NOMO-1 (cell line): ENCODE results near the gene DEGS1.

Experiments used
- DNase-seq, 2 experiments: peaks; one replicate each; lab custom pipeline; 2025; ENCODE audit not compliant: unreplicated experiment in 2 of 2; lab: John Stamatoyannopoulos, UW

DEGS1 gene

DNA sequence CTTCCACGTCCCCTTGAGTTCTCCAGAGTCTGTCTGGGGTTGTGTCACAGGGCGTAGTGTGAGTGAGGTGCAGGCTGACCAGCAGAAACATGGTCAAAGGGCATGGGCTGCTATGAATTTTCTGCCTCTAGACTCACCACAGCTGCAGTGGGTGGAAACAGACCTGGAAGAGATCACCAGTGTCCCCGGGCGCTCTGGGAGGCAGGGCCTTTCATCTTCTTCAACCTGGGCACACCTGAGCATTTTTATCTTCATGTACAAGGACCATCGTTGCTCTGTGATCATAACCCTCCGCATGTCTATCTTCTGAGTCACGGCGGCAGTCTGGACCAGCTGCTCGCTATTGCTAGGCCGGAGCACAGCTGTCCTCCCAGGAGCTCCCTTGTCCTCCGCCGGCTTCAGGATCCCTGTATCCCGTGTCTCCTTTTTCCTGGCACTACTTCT, 29.6 kb downstream of the DEGS1 start:
- DNase-seq: no peak

DNA sequence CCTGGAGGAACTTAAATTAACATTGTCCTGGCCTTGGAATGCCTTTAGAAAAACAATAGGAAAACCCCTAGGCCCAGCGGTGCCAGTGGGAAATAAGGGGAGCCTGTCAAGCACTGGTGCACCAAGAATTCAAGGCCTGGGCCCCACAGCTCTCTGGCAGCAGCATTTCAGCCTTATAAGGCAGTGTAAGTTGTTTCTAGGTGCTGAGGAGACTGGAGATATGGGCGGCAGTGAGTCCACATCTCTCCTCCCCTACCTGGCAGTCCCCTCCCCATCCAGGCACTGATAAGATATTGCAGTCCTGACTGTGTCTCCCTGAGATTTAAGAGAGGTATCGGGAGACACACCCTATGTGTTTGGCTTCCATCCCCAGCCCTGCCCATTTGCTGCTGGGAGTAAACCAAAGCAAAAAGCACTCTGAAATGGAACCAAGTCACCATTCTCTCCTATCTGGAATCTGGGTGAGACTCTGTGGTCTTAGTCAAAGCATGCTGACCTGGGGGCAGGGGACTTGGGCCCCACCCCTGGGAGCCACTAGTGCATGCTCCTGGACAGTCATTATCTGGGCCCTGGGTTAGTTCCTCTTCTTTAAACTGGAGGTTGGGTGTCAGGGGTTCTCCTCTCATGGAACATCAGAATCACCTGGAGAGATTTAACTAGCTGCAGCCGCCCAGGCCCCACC, 30.5 kb downstream of the DEGS1 start:
- DNase-seq: peak in 1 of 2 experiments; percentile 18

DNA sequence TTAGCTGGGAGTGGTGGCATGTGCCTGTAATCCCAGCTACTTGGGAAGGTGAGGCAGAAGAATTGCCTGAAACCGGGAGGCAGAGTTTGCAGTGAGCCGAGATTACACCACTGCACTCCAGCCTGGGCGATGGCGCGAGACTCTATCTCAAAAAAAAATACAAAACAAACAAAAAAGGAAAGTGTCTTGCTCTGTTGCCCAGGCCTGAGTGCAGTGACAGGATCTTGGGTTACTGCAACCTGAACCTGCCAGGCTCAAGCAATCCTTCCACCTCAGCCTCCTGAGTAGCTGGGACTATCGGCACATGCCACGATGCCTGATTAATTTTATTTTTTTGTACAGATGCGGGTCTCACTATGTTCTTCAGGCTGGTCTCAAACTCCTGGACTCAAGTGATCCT, 33.3 kb downstream of the DEGS1 start:
- no peak for DNase-seq

DNA sequence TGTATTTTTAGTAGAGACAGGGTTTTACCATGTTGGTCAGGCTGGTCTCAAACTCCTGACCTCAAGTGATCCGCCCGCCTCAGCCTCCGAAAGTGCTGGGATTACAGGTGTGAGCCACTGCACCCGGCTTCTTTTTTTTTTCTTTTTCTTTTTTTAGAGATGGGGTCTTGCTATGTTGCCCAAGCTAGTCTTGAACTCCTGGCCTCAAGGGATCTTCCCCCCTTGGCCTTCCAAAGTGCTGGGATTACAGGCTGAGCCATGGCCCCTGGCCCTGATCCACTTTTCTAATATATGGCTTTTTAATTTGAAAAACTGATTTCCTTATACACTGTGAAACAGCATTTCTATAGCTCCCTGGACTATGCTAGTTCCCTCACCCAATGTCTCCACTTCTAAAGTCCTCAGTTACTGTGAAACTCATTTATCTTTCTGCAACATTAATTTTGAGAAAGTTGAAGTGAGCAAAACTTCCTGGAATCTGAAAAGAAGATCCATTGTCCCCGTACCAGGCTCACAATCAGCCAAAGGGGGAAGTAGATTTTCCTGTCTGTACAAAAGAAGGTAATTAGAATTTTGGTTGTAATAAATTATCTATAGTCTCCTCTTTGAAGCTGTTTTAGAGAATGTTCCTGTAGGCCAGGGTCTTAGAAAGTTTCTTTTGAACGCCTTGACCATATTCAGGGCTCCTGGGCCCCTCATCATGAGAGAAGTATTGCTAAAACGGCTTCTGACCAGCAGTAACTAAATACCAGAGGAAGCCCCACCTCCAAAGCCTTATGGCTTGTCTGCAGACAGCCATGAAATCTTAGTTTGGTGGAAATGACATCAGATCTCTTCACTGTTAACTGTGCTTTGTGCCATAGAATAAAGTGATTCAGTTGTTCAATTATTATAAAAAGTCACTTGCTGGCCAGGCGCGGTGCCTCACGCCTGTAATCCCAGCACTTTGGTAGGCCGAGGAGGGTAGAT, 34.9 kb downstream of the DEGS1 start:
- peak; percentile 18 to 47 for DNase-seq

DNA sequence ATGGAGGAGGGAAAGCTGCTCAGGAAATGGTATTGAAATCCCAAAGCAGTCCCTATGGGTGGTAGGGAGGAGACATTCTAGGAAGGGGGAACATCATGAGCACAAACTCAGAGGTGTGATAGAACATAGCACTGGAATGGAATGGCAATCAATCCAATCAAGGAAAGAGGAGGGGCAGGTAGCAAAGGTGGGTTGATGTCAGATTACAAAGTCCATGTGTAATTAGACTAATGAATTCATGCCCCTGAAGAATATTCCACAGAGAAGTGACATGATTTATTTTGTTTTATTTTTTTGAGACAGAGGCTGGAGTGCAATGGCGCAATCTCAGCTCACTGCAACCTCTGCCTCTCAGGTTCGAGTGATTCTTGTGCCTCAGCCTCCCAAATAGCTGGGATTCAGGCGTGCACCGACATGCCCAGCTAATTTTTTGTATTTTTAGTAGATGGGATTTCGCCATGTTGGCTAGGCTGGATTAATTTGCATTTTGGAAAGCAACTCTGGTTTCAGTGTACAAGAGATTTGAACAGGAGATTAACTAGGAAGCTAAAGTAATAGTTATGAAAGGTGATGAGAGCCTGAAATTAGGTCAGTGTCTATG, 36.1 kb downstream of the DEGS1 start:
- no peak for DNase-seq

DNA sequence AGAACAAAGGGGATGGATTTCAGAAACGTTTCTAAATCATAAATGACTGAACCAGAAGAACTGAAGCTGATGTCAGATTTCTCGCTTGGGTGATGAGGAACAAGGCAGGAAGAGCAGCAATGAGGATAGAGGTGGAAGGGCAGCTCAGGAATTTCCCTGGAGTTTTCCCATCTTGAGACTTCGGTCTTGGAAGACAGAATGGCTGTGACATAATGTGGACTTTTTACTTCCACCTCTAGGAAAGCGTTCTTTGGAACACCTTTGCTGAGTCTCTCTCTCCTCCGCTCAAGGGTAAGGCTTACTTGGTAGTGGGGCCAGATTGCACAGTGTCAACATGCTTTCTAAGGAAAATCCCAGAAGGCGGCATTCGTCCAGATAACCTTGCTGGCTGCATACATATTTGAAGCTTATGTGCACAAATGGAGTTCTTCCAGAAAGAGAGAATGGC, 36.6 kb downstream of the DEGS1 start:
- DNase-seq: no peak

DNA sequence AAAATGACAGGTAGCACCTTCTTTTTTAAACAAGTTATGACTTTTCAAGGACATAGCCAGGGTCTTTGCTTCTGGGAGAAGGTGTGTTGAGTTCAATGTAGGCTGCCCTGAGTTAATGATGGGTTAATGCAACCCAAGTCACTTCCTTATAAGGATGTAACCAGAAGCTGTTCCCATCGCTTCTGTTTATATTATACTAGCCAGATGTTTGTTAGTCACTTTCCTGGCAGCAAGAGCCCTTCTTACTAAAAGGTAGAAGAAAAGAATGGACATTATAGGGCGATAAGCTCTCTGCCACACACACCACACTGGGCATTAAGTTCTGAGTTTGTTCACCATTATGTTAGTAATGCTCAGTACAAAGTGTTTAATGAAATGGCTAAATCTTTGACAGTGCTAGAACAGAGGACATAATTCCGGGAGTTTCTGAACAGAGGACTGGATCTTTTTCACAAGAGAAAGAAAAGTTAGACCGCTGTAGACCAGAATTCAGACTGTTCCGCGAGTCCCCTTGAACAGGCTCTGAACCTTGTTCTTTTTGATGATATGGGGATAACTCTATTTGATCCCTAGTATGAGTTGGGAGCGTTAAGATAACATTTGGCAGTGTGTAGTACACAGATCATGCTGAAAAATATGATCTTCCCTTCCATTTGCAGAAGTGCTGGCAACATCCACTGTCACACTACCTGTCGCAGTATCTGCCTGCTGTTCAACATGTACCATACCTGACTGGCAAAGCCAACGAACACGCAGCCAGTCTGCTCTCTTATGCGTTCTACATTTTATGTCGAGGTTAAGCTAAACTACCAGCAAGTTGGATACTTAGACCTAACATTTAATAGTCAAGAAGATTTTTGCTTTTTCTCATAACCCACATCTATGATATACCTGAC, 41.0 kb downstream of the DEGS1 start:
- no peak for DNase-seq

DNA sequence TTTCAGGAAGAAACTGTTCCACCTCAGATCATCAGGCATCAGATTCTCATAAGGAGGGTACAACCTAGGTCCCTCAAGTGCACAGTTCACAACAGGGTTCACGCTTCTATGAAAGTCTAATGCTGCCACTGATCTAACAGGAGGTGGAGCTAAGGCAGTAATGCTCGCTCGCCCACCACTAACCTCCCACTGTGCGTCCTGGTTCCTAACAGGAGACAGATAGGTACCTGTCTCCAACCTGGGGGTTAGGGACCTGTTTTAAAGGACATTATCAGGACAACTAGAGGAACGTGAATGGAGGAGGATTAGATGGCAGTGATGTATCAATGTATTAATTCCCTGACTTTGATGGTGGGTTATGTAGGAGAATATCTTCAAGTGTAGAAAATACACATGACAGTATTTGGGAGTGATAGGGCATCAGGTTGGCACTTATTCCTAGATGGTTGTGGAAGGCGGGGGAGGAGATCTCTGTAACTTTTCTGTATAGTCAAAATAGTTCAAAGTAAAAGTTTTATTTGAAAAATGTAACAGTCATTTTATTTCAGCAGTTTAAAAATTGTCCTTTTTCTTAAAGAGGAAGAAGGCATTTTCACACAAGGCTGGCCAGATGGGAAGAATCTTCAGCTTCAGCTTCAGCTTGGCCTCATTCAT, 43.9 kb downstream of the DEGS1 start:
- DNase-seq: no peak

DNA sequence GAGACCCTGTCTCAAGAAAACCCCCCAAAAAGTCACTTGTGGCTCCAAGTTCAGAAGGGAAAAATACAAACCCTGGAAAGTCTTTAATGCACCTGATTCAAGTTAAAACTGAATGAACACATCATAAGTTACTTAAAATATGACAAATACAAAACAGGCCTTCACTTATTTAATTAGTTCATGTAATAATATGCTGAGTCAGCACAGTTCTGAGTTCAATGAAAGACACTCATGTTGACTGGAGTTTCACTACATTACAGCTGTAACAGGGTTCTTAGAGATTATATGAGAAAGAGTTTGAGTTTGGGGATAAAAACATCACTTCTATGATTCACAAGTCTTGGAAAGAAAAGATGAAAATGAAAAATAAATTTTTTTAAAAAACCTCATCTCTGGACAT, 51.0 kb downstream of the DEGS1 start:
- no peak for DNase-seq

DNA sequence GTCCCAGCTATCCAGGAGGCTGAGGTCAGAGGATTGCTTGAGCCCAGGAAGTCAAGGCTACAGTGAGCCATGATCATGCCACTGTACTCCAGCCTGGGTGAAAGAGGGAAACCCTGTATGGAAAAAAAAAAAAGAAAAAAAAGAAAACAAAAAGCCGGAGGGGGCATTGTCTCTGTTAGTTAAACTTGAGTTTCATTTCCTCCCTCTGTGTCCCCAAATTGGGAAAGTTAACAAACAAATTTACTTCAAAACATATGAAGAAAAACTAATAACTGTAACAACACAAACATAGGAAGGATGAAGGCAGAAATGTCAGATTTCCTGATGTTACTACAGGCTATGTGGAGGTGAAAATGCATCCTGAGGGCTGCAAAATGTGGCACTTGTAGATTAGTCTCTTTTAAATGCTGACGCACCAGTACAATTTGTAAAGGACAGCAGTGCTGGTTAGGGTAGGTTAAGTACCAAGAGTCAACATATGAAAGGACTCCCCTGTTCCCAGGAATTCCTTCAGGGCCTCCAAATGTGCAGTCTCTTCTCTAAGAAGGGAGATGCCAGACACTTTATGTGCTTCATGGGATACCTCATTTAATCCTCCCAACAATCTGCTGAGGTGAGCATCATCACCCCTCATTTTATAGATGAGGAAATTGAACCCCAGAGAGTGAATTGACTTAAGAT, 52.9 kb downstream of the DEGS1 start:
- DNase-seq: no peak

DNA sequence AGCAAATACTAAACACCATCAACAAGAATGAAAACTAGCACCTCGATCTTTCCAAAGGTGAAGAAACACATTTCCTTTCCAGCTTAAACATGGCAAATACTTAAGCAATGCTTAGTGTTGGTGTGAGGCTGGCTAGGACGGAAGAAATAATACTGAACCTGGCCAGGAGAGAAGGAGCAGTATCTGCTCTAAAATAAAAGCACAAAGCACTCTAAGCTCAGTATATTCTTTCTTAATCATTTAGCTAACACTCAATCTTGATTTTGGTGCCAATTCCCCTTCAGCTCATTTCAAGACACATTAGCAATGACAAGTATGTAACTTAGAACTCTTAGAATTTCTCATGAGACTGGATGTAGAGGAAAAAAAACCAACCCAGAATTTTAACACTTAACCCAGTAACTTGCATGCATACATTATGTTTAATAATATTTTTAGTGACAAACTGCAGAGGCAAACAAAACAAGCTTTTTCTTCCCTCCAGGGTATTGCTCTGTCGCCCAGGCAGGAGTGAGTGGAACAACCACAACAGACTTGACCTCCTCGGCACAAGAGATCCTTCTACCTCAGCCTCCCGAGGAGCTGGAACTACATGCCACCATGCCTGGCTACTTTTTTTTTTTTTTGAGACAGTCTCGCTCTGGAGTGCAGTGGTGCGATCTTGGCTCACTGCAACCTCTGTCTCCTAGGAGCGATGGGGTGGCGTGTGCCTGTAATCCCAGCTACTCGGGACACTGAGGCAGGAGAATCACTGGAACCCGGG, 54.3 kb downstream of the DEGS1 start:
- DNase-seq: no peak

DNA sequence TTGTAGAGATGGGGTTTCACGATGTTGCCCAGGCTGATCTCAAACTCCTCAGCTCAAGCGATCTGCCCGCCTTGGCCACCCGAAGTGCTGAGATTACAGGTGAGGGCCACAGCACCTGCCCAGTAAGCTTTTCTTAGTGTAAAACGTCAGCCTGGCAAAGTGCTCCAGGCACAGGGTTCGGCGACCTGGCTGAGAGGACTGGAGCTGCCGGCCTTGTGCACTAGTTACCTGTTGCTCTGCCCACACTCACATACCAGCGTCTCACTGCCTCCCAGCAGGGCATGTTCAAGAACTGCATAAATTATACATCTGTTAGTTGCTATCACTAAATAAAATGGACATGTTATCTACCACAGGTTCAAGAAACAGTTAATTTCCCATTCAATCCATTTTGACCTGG, 55.2 kb downstream of the DEGS1 start:
- no peak for DNase-seq

DNA sequence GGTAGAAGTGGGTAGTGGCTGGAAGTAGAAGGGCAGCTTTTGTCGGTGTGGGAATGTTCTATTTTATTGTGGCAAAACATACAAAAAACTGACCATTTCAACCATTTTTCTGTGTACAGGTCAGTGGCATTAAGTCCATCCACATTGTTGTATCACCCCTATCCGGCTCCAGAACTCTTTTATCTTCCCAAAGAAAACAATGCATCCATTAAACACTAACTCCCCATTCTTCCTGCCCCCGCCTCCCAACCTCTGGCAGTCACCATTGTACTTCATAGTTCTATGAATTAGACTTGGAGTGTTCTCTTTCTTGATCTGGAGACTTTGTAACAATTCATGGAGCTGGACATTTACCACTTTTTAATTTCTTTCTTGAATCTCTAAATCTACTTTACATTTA, 55.7 kb downstream of the DEGS1 start:
- DNase-seq: no peak
